Duodenal mucosa (tissue), 2 donors: ENCODE measurements around the gene NRP1.

Experiments used
- H3K27ac ChIP-seq: one replicate; pipeline ENCODE4 v1.7.0; 2013; ENCODE audit warnings: low read depth, low read length
- H3K27me3 ChIP-seq, 2 donors: one replicate each; pipeline ENCODE4 v1.7.0; 2013; ENCODE audit warnings: low read length in 2 of 2, control low read depth in 1 of 2; ENCODE audit not compliant: insufficient read depth in 2 of 2, control insufficient read depth in 1 of 2
- H3K36me3 ChIP-seq, 2 donors: one replicate each; pipeline ENCODE4 v1.7.0; 2013; ENCODE audit warnings: low read length in 2 of 2, control low read depth in 1 of 2; ENCODE audit not compliant: insufficient read depth in 2 of 2, control insufficient read depth in 1 of 2
- H3K4me1 ChIP-seq, 2 donors: one replicate each; pipeline ENCODE4 v1.7.0; 2013; ENCODE audit warnings: low read length in 2 of 2, control low read depth in 1 of 2; ENCODE audit not compliant: insufficient read depth in 2 of 2, control insufficient read depth in 1 of 2
- H3K4me3 ChIP-seq, 2 donors: one replicate each; pipeline ENCODE4 v1.7.0; 2013; ENCODE audit warnings: low read length in 2 of 2, low read depth in 1 of 2
- H3K9ac ChIP-seq, 2 donors: one replicate each; pipeline ENCODE4 v1.7.0; 2013; ENCODE audit warnings: low read length in 2 of 2, low read depth in 1 of 2
- H3K9me3 ChIP-seq, 2 donors: one replicate each; pipeline ENCODE4 v1.7.0; 2013; ENCODE audit warnings: low read length in 2 of 2, control low read depth in 1 of 2; ENCODE audit not compliant: control insufficient read depth in 1 of 2

The NRP1 gene

DNA sequence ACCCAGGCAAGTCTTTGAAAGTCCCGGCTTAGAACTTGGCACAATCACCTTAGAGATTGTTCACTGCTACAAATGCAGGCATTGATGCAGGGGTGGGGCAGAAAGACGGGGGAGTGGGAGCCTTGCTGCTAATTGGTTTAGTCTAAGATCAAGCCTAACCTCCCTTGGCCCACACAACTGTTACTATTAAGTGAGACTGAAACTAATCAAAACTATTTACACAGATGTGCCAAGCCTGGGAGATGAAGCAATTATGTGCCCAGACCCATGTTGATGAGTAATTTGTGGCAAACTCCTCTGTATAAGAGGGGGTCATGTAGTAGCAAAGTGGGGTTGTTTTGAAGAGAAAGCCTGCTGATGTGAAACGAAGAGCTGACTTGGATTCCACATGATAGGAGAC, 198.2 kb downstream of the NRP1 start:
- Histone ChIP-seq H3K27ac (no peak overlapping the region), H3K4me3 (no peak overlapping the region), H3K9ac (no peak overlapping the region), H3K36me3 (no peaks in the 10 kb centered on the region), H3K27me3 (no peaks in the 10 kb centered on the region), H3K4me1 (peaks cover 10 to 31% of the 10 kb centered on the region in 2 donors), H3K9me3 (no peaks in the 10 kb centered on the region)

DNA sequence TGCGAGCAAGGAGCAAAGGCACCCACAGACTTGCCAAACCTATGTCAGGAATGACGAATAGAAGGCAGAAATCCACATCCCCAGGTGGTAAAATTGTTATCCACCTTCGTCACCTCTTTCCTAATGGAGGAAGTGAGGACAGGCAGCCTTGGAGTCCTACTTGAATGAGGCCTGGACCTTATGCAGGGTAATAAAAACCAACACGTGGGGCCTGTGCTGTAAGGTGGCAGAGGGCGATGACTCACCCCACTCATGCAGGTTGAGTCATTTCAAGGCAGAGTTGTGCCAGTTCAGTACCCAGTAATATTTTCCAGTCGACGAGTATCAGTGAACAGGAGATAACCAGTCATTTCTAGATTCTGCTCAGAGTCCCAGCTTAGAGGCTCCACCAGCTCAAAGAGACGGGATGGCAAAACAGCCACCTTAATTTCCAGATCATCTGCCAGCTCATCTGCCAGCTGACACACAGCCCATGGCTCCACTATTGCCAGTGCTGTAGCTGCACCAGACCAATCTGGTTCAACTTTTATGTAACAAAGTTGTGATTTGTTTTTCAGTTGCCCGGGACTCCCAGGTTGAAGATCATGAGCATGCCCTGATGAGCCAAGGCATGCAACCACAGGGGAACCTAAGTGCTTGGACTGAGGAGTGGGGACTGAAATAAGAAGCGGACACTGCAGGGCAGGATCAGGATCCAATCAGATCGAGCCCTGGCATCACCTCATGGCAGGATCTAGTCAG, 200.3 kb downstream of the NRP1 start:
- H3K36me3 ChIP-seq = no peaks in the 10 kb centered on the region
- H3K27ac ChIP-seq = peak overlapping the region; percentile 32
- H3K4me3 ChIP-seq = peak overlapping the region in 1 of 2 donors; percentile 0
- no peaks in the 10 kb centered on the region for H3K9me3 ChIP-seq
- peaks cover 10 to 31% of the 10 kb centered on the region in 2 donors for H3K4me1 ChIP-seq
- H3K9ac ChIP-seq = no peak overlapping the region
- H3K27me3 ChIP-seq = no peaks in the 10 kb centered on the region

DNA sequence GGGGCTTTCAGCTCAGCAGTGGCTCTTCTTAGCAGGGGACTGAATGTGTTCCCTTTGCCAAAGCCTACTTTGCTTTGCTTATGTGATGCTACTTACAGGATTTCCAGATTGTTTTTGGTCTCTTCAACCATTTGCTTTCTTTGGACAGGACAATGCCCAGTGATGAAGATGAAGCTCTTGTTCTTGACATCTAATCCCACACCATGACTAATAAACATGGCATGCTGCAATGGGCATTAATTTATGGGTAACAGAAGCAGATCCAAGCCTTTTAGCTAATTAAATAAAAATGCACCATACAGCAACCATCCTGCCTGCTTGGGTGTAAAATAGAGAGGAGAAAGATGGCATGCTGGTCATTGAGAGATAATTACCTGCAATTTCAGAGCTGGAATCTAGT, 200.9 kb downstream of the NRP1 start:
- peak overlapping the region; percentile 32 for H3K27ac ChIP-seq
- H3K27me3 ChIP-seq = no peaks in the 10 kb centered on the region
- no peak overlapping the region for H3K9ac ChIP-seq
- peaks cover 10 to 31% of the 10 kb centered on the region in 2 donors for H3K4me1 ChIP-seq
- H3K9me3 ChIP-seq = no peaks in the 10 kb centered on the region
- no peak overlapping the region for H3K4me3 ChIP-seq
- no peaks in the 10 kb centered on the region for H3K36me3 ChIP-seq

DNA sequence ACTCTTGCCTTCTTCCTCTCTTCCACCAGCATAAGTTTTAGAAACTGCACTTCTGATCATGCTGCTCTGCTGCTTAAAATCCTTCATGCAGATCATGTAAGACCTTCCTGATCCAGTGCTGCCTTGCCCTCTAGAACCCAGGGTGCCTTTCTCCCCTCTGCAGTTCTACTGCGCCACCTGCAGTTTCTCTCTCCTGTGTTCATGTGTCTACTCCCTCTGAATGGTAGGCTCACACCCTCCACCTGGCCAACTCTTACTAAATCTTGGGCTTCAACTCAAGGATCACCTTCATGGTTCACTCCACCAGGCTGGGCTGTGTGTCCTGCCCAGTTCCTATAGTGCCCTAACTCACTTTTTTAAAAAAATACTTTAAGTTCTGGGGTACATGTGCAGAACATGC, 201.8 kb downstream of the NRP1 start:
- Histone ChIP-seq H3K4me3 (no peak overlapping the region), H3K9me3 (no peaks in the 10 kb centered on the region), H3K9ac (no peak overlapping the region), H3K27me3 (no peaks in the 10 kb centered on the region), H3K27ac (no peak overlapping the region), H3K4me1 (peaks cover 10 to 29% of the 10 kb centered on the region in 2 donors), H3K36me3 (no peaks in the 10 kb centered on the region)

DNA sequence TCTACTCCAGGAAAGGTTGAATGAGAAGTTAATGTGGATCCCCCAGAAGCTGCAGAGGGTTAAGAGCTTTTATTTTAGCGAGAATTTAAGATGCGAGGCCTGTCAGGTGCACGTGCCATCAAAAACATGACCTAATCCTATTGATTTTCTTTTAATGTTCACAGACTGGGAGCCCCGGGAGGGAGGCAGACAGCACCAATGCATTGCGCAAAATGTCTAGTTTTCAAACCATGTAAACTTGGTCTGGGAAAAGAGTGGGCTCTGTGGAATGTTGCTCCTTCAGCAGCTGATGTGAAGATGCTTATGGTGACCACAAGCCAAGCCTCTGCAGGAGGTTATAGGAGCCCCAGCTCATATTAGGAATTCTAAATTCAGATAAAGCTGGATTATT, 204.5 kb downstream of the NRP1 start:
- Histone ChIP-seq H3K36me3 (no peaks in the 10 kb centered on the region), H3K27me3 (no peaks in the 10 kb centered on the region), H3K27ac (no peak overlapping the region), H3K4me1 (peaks cover 4 to 10% of the 10 kb centered on the region in 2 donors), H3K9me3 (no peaks in the 10 kb centered on the region), H3K4me3 (no peak overlapping the region), H3K9ac (no peak overlapping the region)

DNA sequence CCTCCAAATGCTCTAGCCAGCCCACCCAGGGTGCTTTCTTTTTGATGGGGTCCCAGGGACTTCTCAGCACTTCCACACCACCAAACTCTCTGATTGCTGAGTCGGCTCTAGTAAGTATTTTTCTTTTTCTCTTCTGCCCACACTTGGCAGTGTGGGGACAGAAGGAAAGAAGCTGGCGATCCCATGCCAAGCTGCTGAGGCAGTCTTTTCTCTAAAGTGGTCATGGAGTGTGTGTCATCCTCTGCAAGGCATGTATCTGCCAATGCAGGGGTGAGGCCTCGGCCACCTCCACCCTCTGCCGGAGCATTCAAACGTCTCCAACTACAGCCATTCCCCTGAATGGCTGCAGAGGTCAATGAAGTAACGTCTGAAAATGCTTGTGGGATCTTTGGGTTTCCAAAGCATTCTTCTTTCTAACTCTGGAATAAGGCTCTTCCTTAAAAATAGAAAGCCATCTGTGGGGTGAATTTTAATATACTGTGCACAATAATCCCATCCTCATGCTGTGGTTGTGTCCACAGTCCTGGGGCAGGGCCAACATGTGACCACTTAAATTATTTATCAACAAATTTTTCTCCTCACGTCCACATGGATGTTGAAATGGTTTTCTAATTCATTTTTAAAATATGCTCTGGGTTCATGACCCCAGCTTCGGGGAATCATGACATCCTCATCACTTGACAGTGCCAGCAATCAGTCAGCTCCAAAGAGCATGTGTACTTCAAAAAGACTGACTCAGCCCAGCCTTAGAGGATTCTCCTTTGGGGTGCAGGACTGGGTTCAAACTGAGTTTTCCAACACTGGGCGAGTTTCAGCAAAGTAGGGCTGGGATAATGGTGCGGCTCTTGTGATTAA, 205.1 kb downstream of the NRP1 start:
- peaks cover 1 to 7% of the 10 kb centered on the region in 2 donors for H3K4me1 ChIP-seq
- H3K9ac ChIP-seq = no peak overlapping the region
- H3K4me3 ChIP-seq = no peak overlapping the region
- H3K27ac ChIP-seq = no peak overlapping the region
- H3K27me3 ChIP-seq = no peaks in the 10 kb centered on the region
- no peaks in the 10 kb centered on the region for H3K36me3 ChIP-seq
- H3K9me3 ChIP-seq = no peaks in the 10 kb centered on the region

DNA sequence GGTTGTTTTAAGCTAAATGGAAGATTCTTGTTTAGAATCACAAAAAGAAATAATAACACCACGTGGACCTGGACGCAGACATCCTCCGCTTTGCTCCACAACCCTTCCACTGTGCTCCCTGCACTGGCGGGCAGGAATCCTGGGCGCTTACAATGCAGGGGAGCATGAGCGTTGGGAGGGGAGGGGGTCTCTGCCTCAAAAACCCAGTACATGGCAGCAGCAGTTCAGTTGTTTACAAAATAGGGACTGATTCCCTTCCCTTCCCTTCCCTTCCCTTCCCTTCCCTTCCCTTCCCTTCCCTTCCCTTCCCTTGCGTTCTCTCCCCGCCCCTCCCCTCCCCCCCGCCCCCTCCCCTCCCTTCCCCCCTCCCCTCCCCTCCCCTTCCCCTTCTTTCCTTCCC, 206.8 kb downstream of the NRP1 start:
- no peaks in the 10 kb centered on the region for H3K9me3 ChIP-seq
- no peak overlapping the region for H3K9ac ChIP-seq
- no peaks in the 10 kb centered on the region for H3K4me1 ChIP-seq
- H3K27me3 ChIP-seq = no peaks in the 10 kb centered on the region
- H3K27ac ChIP-seq = no peak overlapping the region
- no peaks in the 10 kb centered on the region for H3K36me3 ChIP-seq
- no peak overlapping the region for H3K4me3 ChIP-seq
